ENCODE results near the gene HDAC9.

- no peak for TF ChIP-seq CTCF (IDR thresholded peaks at IDR 0.05; ENCODE audit: borderline replicate concordance, extremely low read depth, low read length, poor library complexity, severe bottlenecking)
- no peak for TF ChIP-seq EZH2 (IDR thresholded peaks at IDR 0.05; ENCODE audit: borderline replicate concordance, low read depth, low read length, severe bottlenecking)
Measured at GRCh38 chr7:18770154-18770811, 274.7 kb downstream of the HDAC9 start.

Measured in DND-41 (cell line).